Measurements from ENCODE around the gene RNF5. TPM values are rescaled to one million over a fixed set of nuclear protein-coding genes. Genes with fewer than 3 reads are reported as not detected.
A peak's percentile ranks its signal among the peaks of the same experiment; 100 is the strongest.

RNF5 gene
- total and polyA plus RNA-seq, 2 donors (not counting 1 experiment from before 2014, with no cell fraction given), result 25.5 to 40.7 TPM

DNA sequence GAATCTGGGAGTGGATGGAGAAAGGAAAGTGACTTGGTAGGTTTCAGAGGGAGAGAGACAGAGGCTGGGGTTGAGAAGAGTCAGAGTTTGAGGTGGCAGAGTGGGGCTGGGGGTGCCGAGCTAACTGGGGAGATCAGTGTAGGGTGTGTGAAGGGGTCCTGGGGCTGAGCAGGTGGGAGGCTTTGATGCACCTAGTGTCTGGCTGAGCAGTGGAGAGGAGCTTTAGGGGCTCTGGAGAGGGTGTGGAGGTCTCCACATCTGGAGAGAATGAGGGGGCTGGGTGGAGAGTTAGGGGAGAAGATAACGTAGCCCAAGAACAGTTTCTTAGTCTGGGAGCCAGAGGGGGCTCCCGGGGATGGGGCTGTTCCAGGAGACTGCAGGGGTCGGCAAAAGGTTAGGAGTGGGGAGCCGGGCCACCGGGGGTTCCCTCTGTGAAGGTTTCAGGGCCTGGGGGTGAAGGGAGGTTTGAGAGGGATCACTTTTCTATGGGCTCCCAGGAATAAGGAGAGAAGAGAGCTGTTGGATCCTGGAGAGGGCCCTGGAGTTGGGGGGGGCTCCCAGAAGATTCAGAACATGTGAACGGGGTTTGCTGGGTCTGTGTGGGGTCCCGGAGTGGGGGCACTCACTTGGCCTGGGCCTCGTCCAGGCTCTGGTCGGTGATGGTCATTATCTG lies 11.0 kb downstream of the RNF5 start:
- H3K4me3 Mint-ChIP-seq, result peak overlapping the region; percentile 91
- H3K4me2 ChIP-seq (replicated peaks; ENCODE audit: low read depth, low read length, poor library complexity, severe bottlenecking), result peak overlapping the region; percentile 91
- peaks cover 0 to 39% of the 10 kb centered on the region in 2 experiments for H3K36me3 ChIP-seq (replicated peaks in 1 of 2; ENCODE audit: control extremely low read depth in 1 of 2, control insufficient read depth in 1 of 2, extremely low read depth in 1 of 2, insufficient read depth in 2 of 2, low read length in 1 of 2)
- peaks cover 58% of the 10 kb centered on the region for H3K79me2 ChIP-seq (ENCODE audit: control insufficient read depth, insufficient read depth, low read length)
- peak overlapping the region; percentile 74 to 99 (median 95) for H3K4me3 ChIP-seq (ENCODE audit: control extremely low read depth in 1 of 5, extremely low read depth in 1 of 5, insufficient read depth in 1 of 5, low read depth in 2 of 5, low read length in 4 of 5)
- H3K27me3 ChIP-seq (replicated peaks in 1 of 4; ENCODE audit: control extremely low read depth in 1 of 4, control insufficient read depth in 3 of 4, insufficient read depth in 4 of 4, low read length in 3 of 4), result no peaks in the 10 kb centered on the region
- peaks cover 69% of the 10 kb centered on the region for H3K4me1 Mint-ChIP-seq
- H3K9me3 ChIP-seq (ENCODE audit: control extremely low read depth in 1 of 3, control insufficient read depth in 2 of 3, insufficient read depth in 1 of 3, low read length in 2 of 3), result no peaks in the 10 kb centered on the region
- intact Hi-C loops (cut with micrococcal nuclease), result no loop called here
- H3K9me3 Mint-ChIP-seq (ENCODE audit: insufficient read depth), result no peaks in the 10 kb centered on the region
- H3K27me3 Mint-ChIP-seq, result no peaks in the 10 kb centered on the region
- no peak overlapping the region for H2AFZ ChIP-seq (ENCODE audit: insufficient read depth, low read depth, low read length, poor library complexity, severe bottlenecking)
- peak overlapping the region; percentile 96 for H3K9ac ChIP-seq (ENCODE audit: low read length)
- DNase-seq (no peak), ATAC-seq (ENCODE audit: low read depth) (no peak)
- peak overlapping the region; percentile 46 to 97 for H3K27ac ChIP-seq (ENCODE audit: low read length in 2 of 2)
- H4K20me1 ChIP-seq (ENCODE audit: control insufficient read depth, insufficient read depth, low read length, poor library complexity, severe bottlenecking), result no peaks in the 10 kb centered on the region
- CTCF ChIA-PET, result interaction anchor here (0.8 kb wide), 1 partner anchor 25 kb away, joined by 3 read pairs; the partner anchor contains the start of gene EGFL8
- TF ChIP-seq, protein P1, sequence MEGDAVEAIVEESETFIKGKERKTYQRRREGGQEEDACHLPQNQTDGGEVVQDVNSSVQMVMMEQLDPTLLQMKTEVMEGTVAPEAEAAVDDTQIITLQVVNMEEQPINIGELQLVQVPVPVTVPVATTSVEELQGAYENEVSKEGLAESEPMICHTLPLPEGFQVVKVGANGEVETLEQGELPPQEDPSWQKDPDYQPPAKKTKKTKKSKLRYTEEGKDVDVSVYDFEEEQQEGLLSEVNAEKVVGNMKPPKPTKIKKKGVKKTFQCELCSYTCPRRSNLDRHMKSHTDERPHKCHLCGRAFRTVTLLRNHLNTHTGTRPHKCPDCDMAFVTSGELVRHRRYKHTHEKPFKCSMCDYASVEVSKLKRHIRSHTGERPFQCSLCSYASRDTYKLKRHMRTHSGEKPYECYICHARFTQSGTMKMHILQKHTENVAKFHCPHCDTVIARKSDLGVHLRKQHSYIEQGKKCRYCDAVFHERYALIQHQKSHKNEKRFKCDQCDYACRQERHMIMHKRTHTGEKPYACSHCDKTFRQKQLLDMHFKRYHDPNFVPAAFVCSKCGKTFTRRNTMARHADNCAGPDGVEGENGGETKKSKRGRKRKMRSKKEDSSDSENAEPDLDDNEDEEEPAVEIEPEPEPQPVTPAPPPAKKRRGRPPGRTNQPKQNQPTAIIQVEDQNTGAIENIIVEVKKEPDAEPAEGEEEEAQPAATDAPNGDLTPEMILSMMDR (IDR thresholded peaks at IDR 0.05), result no peak
- no peak for TF ChIP-seq EZH2 (IDR thresholded peaks at IDR 0.05; ENCODE audit: borderline replicate concordance, insufficient read depth, low read depth, low read length, poor library complexity, severe bottlenecking)
- peaks cover 45 to 63% of the 10 kb centered on the region in 2 donors for H3K4me1 ChIP-seq (ENCODE audit: control insufficient read depth in 2 of 2, insufficient read depth in 2 of 2, low read length in 2 of 2)
- 0% methylated on average over 10 of the region's 10 CpGs for WGBS (ENCODE audit: insufficient coverage)
- H3K27ac Mint-ChIP-seq, result peak overlapping the region; percentile 95
- POLR2A ChIA-PET, result interaction anchor here (1.0 to 1.6 kb wide), 2 partner anchors 11 to 34 kb away, joined by 6 read pairs; partner anchors contain the start of gene RNF5

- Histone ChIP-seq H3K27ac (ENCODE audit: low read length in 2 of 2) (peak overlapping the region; percentile 46 to 97), H3K4me1 (ENCODE audit: control insufficient read depth in 2 of 2, insufficient read depth in 2 of 2, low read length in 2 of 2) (peaks cover 50 to 68% of the 10 kb centered on the region in 2 donors), H4K20me1 (ENCODE audit: control insufficient read depth, insufficient read depth, low read length, poor library complexity, severe bottlenecking) (no peaks in the 10 kb centered on the region), H2AFZ (ENCODE audit: insufficient read depth, low read depth, low read length, poor library complexity, severe bottlenecking) (peak overlapping the region; percentile 41), H3K4me2 (replicated peaks; ENCODE audit: low read depth, low read length, poor library complexity, severe bottlenecking) (peak overlapping the region; percentile 91), H3K9me3 (ENCODE audit: control extremely low read depth in 1 of 3, control insufficient read depth in 2 of 3, insufficient read depth in 1 of 3, low read length in 2 of 3) (no peaks in the 10 kb centered on the region), H3K36me3 (replicated peaks in 1 of 2; ENCODE audit: control extremely low read depth in 1 of 2, control insufficient read depth in 1 of 2, extremely low read depth in 1 of 2, insufficient read depth in 2 of 2, low read length in 1 of 2) (peaks cover 0 to 37% of the 10 kb centered on the region in 2 experiments), H3K27me3 (replicated peaks in 1 of 4; ENCODE audit: control extremely low read depth in 1 of 4, control insufficient read depth in 3 of 4, insufficient read depth in 4 of 4, low read length in 3 of 4) (no peaks in the 10 kb centered on the region), H3K4me3 (ENCODE audit: control extremely low read depth in 1 of 5, extremely low read depth in 1 of 5, insufficient read depth in 1 of 5, low read depth in 2 of 5, low read length in 4 of 5) (peak overlapping the region; percentile 74 to 99 (median 95)), H3K9ac (ENCODE audit: low read length) (peak overlapping the region; percentile 96), H3K79me2 (ENCODE audit: control insufficient read depth, insufficient read depth, low read length) (peaks cover 58% of the 10 kb centered on the region)
- Mint-ChIP-seq H3K9me3 (ENCODE audit: insufficient read depth) (no peaks in the 10 kb centered on the region), H3K27ac (peak overlapping the region; percentile 95), H3K4me1 (peaks cover 74% of the 10 kb centered on the region), H3K27me3 (no peaks in the 10 kb centered on the region), H3K4me3 (peak overlapping the region; percentile 91)
- no peak for TF ChIP-seq EZH2 (IDR thresholded peaks at IDR 0.05; ENCODE audit: borderline replicate concordance, insufficient read depth, low read depth, low read length, poor library complexity, severe bottlenecking)
- TF ChIP-seq, protein P1 (IDR thresholded peaks at IDR 0.05), result no peak
- CTCF ChIA-PET, result no interaction called here
- intact Hi-C loops (cut with micrococcal nuclease), result loop anchor here (1.0 to 10.0 kb wide), 3 partner anchors 13 to 695 kb away; partner anchors contain the start of genes AGPAT1, CLIC1 and MICB
- DNase-seq (peak; percentile 49), ATAC-seq (ENCODE audit: low read depth) (no peak)
- POLR2A ChIA-PET, result interaction anchor here (0.7 to 1.7 kb wide), 6 partner anchors 8 to 782 kb away, joined by 4 to 6 read pairs (median 5); partner anchors contain the start of gene ATF6B
- WGBS (ENCODE audit: insufficient coverage), result 0% methylated on average over 4 of the region's 23 CpGs
Observed at GRCh38 chr6:32189742-32190053, 11.5 kb downstream of the RNF5 start.

Data from B cell (primary cell).